Left renal pelvis (tissue), 4 donors: ENCODE data around the gene ACTRT2. TPM values are rescaled to one million over a fixed set of nuclear protein-coding genes. Genes with fewer than 3 reads are reported as not detected.

Source experiments
- DNase-seq, 4 donors: peaks; one replicate each; pipeline ENCODE4 v3.0.0-alpha.2; 2013; ENCODE audit warnings: low read depth in 4 of 4, low spot score in 3 of 4
- polyA plus RNA-seq, 4 donors: library from polyadenylated mRNA; unstranded; fragments of 120-200 nt; gene quantifications; one replicate each; pipeline ENCODE4 v1.2.1, GENCODE V29; 2013; ENCODE audit not compliant: insufficient read length in 4 of 4

The ACTRT2 gene
- not detected for polyA plus RNA-seq

- no peak for DNase-seq
Measured at GRCh38 chr1:3021233-3021671, at the start of gene ACTRT2. Gene ACTRT2 (plus strand): TSS chr1:3021467. CDS start chr1:3021687, 220 bp downstream.

GRCh38 chr1:2971609-2972008, 49.7 kb upstream of the ACTRT2 start:
- no peak for DNase-seq

DNA sequence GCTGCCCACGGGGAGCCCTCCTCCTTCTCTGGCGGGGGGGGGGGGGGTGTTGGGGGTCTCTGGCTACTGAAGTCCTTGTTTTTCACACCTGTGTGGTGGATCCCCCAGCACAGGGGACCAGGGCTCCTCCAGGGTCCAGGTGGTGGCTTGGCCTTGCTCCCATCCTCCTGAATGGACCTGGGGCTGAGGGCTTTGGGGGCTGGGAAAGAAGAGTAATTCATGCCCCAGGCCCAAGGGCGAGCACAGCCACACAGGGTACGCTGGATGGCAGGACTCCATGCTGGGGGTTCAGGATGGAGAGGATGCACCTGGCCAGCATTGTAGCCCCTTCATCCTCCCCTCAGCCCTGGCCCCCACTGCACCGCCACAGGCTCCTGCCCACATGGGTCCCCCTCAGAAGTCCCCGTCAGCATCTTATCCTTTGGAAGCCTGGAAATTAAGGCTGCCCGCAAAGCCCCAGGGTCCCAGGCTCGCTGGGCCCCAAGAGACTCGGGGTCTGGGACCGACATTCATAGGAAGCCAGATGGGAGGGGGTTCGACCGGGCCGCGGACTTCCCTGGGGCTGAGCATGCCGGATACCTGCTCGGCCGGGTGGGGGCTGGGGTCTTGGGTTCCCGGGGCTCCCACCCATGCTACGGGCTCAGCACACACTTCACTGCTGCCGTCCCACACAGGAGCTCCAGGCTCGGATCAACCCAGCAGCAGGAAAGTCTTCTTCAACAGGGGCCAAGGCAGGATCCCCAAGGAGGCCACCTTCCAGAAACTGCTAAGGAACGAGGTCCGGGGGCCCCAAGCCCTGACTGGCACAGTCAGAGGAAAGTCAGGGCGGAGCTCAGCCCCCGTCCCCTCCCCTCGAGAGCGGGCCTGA, 49.0 kb upstream of the ACTRT2 start:
- DNase-seq, result no peak

GRCh38 chr1:2972879-2973575, 48.2 kb upstream of the ACTRT2 start:
- no peak for DNase-seq

GRCh38 chr1:2973601-2974593, 47.4 kb upstream of the ACTRT2 start:
- no peak for DNase-seq

- no peak for DNase-seq
Measured at GRCh38 chr1:2974701-2975301, 46.5 kb upstream of the ACTRT2 start.

DNA sequence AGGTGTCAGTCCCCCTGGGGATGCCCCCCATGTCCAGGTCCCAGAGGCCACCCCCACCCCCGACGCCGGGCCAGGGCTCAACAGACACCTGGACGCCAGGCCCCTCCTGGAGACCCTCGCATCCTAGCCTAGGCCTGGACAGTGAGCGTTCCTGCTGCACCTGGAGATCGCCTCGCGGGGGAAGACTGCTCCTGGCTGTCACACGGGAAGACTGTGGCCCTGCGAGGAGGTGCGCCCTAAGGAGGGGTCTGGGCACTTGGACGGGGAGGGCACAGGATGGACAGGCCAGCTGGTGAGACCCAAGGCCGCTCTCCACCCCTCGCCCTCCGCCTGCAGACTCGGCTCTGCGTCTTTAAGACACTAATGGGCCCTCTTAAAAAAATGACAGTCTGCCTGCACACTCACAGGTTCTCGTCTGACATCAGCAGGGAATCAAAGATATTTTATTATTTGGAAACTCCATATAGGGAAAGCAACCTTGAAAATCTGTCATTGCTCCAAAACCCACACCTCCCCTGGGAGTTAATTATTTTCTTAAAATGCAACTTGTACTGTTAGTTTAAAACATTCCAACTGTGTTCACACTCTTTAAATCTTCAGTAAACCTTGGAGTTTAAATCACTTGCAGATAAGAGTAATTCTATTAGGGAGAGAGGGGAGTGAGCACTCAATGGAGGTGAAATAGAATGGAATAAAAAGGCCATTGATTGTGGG, 45.6 kb upstream of the ACTRT2 start:
- no peak for DNase-seq

DNA sequence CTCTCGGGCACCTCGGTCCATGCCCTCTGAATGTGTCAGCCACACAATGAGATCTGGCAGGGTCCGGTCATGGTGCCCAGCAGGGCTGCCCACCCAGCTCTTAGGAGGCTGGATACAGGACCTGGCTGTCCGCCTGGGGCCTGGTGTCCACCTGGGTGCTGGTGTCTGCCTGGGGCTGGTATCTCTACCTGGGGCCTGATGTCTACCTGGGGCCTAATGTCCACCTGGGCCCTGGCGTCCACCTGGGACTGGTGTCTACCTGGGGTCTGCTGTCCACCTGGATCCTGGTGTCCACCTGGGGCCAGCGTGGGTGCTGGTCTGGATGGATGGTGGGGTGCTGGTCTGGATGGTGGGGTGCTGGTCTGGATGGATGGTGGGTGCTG, 45.1 kb upstream of the ACTRT2 start:
- DNase-seq, result no peak

- DNase-seq, result no peak
Measured at GRCh38 chr1:2977886-2978611, 43.2 kb upstream of the ACTRT2 start.

DNA sequence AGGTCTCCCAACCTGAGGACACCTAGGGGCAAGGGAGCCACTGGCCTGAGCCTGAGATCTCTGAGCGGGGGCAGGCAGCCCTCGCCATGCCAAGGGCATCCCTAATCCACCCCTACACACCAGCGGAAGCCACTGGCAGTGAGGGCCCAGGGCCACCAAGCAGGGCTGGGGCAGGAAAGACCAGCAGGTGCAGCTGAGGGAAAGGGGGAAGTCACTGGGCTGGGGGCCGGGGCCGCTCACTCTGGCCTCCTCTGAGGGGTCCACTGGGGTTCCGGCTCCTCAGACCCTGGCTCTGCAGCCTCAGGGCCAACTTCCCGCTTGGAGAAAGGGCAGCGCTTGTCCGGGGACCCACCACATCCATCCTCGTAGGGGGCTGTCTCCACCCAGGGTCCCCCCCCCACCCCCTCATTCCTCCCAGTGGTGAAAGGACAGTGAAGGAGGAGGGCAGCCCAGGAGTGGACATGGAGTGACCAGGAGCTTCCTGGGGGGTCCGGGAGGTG, 42.5 kb upstream of the ACTRT2 start:
- no peak for DNase-seq

GRCh38 chr1:2979191-2980072, 41.8 kb upstream of the ACTRT2 start:
- no peak for DNase-seq

DNA sequence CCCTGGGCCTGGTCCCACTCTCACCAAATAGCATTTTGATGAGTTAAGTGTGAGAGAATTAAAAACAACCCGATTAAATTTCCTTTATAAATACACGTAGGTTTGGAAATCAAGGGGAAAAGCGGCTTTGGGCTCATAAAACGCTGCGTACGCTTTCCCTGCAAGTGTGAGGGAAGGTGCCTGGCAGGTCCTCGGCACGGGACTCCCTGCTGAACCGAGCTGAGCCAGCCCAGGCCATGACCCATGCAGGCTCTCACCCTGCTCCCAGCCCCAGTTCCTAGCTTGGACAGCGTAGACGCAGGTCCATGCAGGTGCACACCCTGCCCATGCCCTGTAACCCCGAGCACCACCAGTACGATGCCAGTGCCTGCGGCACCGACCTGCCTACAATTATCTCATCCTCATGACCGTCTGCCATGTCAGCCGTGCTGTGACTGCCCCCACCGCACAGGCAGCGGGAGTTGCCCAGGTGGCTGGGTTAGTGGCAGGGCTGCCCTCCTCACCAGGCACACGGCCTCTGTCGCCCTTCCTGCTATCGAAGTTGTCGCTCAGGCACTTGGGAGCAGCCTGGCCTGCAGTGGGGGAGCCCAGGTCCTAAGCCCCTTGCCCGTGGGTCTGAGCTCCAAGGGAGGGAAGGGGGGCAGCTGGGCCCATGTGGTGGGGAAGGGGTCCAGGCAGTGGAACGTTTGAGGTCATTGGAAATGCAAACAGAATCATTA, 41.0 kb upstream of the ACTRT2 start:
- no peak for DNase-seq

GRCh38 chr1:2980849-2981248, 40.4 kb upstream of the ACTRT2 start:
- DNase-seq, result no peak

DNA sequence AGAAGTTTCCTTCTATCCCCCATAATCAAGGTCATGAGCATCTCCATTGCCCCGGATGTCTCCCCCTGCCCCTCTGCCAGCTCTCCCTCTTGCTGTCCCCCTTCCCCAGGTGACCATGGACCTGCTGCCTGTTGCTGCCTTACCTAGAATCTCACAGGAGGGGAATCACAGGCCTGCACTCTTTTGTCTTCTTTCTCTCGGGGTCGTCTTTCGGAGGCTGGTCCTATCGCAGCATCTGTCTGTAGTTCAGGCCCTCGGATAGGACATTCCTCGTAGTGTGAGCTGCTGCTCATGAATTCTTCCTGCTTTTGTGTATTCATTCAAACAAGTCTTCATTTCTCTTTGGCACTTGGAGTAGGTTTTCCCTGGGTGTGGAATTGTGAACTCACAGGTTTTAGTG, 39.9 kb upstream of the ACTRT2 start:
- no peak for DNase-seq

- no peak for DNase-seq
Measured at GRCh38 chr1:2981981-2982614, 39.2 kb upstream of the ACTRT2 start.

- DNase-seq, result no peak
Measured at GRCh38 chr1:2982615-2983318, 38.5 kb upstream of the ACTRT2 start.
